ENCODE measurements around the gene BOK.
"Not testable (repeated sequence)": the region's sequence is repeated elsewhere in the genome, so short reads cannot be mapped to it uniquely, and the experiment has no call there.

BOK gene

DNA sequence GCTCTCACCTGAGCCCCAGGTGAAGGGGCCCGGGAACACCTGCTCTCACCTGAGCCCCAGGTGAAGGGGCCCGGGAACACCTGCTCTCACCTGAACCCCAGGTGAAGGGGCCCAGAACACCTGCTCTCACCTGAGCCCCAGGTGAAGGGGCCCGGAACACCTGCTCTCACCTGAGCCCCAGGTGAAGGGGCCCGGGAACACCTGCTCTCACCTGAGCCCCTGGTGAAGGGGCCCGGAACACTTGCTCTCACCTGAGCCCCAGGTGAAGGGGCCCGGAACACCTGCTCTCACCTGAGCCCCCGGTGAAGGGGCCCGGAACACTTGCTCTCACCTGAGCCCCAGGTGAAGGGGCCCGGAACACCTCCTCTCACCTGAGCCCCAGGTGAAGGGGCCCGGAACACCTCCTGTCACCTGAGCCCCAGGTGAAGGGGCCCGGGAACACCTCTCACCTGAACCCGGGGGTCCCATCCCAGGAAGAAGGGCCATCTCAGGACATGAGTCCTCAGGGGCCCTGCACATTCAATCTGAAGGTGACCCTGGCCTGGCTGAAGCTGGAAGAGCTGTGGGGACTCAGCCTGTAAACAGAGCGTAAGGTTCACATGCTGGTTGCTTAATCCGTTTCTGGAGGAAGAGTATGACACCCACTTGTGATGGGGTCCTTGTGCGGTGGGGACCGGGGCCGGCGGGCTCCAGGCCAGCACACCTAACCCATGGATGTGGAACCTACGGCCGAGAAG is 14.5 kb downstream of the BOK start:
- not testable (repeated sequence) for DNase-seq (ENCODE audit: low spot score)

GRCh38 chr2:241573741-241574140 is 15.2 kb downstream of the BOK start:
- no peak for DNase-seq (ENCODE audit: low spot score)

- no peak for DNase-seq (ENCODE audit: low spot score)
These were observed 16.5 kb downstream of the BOK start for GRCh38 chr2:241574911-241575623.

DNA sequence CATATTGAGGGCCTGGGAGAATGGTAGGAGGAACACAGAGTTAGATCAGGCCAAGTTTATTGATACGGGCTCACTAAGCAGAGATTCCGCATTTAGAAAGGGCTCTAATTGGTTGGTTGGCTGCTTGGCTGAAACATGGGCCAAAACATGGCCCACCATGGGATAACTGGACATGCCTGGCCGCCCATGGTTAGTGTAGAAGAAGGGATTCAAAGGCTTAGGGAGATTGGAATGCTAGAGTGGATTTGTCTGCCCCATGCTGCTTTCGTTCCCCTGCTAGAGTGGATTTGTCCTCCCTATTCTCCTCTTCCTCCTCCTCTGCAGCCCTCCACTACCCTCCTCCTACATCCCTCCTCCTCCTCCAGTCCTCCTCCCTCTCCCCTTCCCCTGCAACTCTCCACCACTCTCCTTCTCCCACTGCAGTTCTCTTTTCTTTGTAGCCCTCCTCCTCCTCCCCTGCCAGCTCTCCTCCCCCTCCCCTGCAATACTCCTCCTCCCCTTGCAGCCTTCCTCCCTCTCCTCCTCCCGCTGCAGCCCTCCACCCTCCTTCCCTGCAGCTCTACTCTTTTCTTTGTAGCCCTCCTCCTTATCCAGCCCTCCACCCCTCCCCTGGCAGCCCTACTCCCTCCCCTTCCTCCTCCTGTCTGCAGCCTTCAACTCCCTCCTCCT is 17.2 kb downstream of the BOK start:
- no peak for DNase-seq (ENCODE audit: low spot score)

- DNase-seq (ENCODE audit: low spot score): no peak
These were observed 17.7 kb downstream of the BOK start for GRCh38 chr2:241576293-241576654.

DNA sequence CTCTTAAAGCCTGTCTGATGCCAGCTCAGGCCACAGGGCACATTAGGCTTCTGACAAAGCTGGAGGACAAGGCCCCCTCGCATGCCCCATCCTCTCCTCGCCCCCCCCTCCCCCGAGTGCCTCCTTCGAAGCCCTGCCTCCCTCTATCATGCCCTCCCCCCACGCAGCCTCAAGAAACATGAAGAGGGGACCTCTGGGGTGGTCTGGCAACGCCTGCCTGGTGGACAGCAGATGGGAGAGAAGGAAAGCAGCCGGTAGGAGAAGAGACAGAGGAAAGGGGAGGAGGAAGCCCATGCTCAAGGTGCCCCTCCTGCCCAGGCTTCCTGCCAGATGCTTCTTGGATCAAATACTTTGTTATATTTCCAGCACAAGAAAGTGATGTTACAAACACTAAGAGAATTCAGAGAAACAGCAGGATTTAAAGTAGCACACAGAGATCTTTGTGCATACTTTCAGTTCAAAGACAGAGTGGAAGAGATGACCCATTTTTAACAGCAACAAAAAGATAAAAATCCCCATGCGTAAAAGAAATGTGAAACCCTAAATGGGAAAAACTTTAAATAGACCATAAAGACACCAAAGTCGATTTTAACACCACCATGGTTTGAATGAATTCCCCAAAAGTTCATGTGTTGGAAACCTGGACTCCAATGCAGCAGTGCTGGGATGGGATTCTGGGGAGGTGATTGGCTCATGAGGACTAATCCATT is 19.0 kb downstream of the BOK start:
- DNase-seq (ENCODE audit: low spot score): no peak

DNA sequence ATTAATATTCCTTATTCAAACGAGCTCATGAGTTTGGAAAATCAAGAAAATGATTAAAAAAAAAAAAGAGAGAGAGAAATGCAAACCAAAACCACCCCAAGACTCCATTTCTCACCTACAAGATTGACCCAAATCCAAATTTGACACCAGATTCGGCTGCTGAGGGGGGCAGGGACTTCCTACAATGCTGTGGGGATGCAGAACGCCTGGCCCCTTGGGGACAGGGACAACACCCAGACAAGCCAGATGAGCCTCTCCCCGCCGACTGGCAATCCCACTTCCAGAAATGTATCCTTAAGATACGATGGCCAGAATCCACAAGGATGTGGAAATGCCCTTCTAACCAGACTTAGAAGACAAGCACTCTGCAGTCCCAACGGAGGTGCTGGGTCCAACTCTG is 20.7 kb downstream of the BOK start:
- no peak for DNase-seq (ENCODE audit: low spot score)

GRCh38 chr2:241582328-241582727 is 23.8 kb downstream of the BOK start:
- DNase-seq (ENCODE audit: low spot score): no peak

- no peak for DNase-seq (ENCODE audit: low spot score)
These were observed 24.3 kb downstream of the BOK start for GRCh38 chr2:241582806-241583205.

GRCh38 chr2:241584436-241584835 is 25.9 kb downstream of the BOK start:
- DNase-seq (ENCODE audit: low spot score): no peak

- DNase-seq (ENCODE audit: low spot score): no peak
These were observed 28.2 kb downstream of the BOK start for GRCh38 chr2:241586564-241587264.

DNA sequence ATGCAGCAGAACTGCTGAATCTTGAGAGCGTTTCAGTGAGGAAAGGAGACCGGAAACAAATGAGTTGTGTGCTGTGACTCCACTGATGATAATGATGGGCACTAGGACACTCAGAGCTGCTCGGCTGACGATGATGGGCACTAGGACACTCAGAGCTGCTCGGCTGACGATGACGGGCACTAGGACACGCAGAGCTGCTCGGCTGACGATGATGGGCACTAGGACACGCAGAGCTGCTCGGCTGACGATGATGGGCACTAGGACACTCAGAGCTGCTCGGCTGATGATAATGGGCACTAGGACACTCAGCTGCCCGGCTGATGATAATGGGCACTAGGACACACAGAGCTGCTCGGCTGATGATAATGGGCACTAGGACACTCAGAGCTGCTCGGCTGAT is 31.3 kb downstream of the BOK start:
- DNase-seq (ENCODE audit: low spot score): not testable (repeated sequence)

DNA sequence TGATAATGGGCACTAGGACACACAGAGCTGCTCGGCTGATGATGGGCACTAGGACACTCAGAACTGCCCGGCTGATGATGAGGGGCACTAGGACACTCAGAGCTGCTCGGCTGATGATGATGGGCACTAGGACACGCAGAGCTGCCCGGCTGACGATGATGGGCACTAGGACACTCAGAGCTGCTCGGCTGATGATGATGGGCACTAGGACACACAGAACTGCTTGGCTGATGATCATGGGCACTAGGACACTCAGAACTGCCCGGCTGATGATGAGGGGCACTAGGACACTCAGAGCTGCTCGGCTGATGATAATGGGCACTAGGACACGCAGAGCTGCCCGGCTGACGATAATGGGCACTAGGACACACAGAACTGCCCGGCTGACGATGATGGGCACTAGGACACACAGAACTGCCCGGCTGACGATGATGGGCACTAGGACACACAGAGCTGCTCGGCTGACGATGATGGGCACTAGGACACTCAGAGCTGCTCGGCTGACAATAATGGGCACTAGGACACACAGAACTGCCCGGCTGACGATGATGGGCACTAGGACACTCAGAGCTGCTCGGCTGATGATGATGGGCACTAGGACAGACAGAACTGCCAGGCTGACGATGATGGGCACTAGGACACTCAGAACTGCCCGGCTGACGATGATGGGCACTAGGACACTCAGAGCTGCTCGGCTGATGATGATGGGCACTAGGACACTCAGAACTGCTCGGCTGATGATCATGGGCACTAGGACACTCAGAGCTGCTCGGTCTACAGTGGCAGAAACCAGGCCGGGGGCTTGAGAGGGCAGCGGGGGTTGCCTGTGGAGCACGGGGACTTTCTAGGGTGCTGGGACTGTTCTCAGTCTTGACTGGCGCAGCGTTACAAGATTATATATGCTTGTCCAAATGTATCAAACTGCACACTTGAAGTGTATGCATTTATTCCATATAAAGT is 32.2 kb downstream of the BOK start:
- not testable (repeated sequence) for DNase-seq (ENCODE audit: low spot score)

- no peak for DNase-seq (ENCODE audit: low spot score)
These were observed 33.7 kb downstream of the BOK start for GRCh38 chr2:241592126-241592845.

- no peak for DNase-seq (ENCODE audit: low spot score)
These were observed 34.7 kb downstream of the BOK start for GRCh38 chr2:241593271-241593670.

GRCh38 chr2:241595600-241596140 is 37.1 kb downstream of the BOK start:
- DNase-seq (ENCODE audit: low spot score): no peak

DNA sequence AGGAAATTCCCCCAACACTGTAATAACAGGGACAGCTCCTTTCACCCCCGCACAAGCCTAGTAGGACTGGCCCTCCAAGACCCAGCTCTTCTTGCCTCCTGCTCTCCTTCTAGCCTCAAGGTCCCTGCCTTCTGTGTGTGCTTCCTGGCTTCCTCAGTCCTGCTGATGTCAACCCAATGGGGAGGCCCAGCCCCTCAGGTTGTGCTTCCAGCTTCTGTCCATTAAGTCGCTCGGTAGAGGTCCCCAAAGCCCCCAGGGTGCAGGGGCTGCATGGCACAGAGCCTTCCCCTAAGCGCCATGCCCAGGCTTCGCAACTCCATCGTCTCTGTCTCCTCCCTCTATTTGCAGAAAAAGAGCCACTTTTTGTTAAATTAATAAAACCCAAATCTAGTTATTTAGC is 39.0 kb downstream of the BOK start:
- DNase-seq (ENCODE audit: low spot score): no peak

DNA sequence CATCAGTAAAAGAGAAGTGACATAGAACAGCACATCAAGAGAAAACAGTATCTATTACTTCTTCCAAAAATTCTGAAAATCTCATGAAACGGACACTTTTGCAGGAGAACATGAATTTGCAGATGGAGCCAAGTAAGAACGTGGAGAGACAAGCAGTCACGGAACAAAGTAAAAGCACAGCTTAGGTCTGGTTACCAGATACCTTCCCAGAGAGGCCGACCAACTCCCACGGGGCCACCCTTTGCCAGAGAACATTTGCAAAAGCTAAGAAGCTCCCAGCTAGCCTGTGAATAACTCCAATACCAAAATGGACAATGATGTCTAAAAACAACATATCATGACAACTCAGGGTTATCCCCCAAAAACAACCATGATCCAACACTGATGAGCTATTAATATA is 39.5 kb downstream of the BOK start:
- no peak for DNase-seq (ENCODE audit: low spot score)

- no peak for DNase-seq (ENCODE audit: low spot score)
These were observed 39.9 kb downstream of the BOK start for GRCh38 chr2:241598487-241598886.

DNA sequence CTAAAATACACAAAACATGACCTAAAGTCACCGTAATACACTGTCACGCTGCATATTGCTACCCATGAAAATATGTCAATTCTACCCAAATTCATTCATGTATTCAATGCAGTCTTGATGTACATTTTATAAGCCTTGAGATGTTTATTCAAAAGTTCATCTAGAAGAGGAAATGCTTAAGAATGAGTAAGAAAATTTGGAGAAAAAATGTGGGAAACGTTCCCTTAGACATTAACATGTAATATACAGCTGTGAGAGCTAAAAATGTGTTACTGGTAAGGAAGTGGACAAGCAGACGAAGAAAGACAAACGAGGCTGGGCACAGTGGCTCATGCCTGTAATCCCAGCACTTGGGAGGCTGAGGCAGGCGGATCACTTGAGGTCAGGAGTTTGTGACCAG is 41.1 kb downstream of the BOK start:
- no peak for DNase-seq (ENCODE audit: low spot score)
